Upper lobe of right lung (tissue), 1 donor: ENCODE measurements around the gene KLHL1. TPM values are rescaled to one million over a fixed set of nuclear protein-coding genes. Genes with fewer than 3 reads are reported as not detected.

Source experiments
- ATAC-seq: fragments of 200-7000 bp; cut with Tn5 transposase; one replicate; pipeline ENCODE4 v1.9.1; 2020; ENCODE audit warnings: mild to moderate bottlenecking, moderate library complexity
- DNase-seq: peaks from one replicate; pipeline ENCODE4 v3.0.0-alpha.2; 2020
- H3K27ac ChIP-seq: fragments of 200-600 bp; one replicate; pipeline ENCODE4 v1.8.0; 2022
- H3K27me3 ChIP-seq: fragments of 200-600 bp; one replicate; pipeline ENCODE4 v1.8.0; 2022; ENCODE audit warnings: mild to moderate bottlenecking
- H3K36me3 ChIP-seq: fragments of 200-600 bp; one replicate; pipeline ENCODE4 v1.8.0; 2022
- H3K4me1 ChIP-seq: fragments of 200-600 bp; one replicate; pipeline ENCODE4 v1.8.0; 2022
- H3K4me3 ChIP-seq: fragments of 200-600 bp; one replicate; pipeline ENCODE4 v1.8.0; 2022; ENCODE audit warnings: mild to moderate bottlenecking
- H3K9me3 ChIP-seq: fragments of 200-600 bp; one replicate; pipeline ENCODE4 v1.8.0; 2022
- CTCF ChIP-seq: fragments of 200-600 bp; IDR thresholded peaks from one replicate; pipeline ENCODE4 v1.8.0; 2022; ENCODE audit warnings: antibody characterized with exemption
- intact Hi-C: fragments of 100-400 bp; cut with DNase I; formaldehyde crosslinking; loops from one replicate; pipeline ENCODE4 v1.11.0; 2022
- total RNA-seq: library from RNA; stranded (reverse); fragmentation: NEBNext Ultra II Directional; extraction: Animal tissue kit (Norgen Biotek cat#: 25700); gene quantifications from one replicate; pipeline ENCODE4 v1.2.1, GENCODE V29; 2021
- donor health status: DM: no; HTN: yes; CAD: no; lungs with severe emphysema.

The KLHL1 gene
- total RNA-seq, 1 donor from 2014 or later, result not detected

- TF ChIP-seq CTCF, result no peak
- DNase-seq, result no peak
- Histone ChIP-seq H3K4me1 (no peaks in the 10 kb centered on the region), H3K27me3 (no peaks in the 10 kb centered on the region), H3K36me3 (no peaks in the 10 kb centered on the region), H3K9me3 (no peaks in the 10 kb centered on the region), H3K4me3 (no peak overlapping the region), H3K27ac (no peak overlapping the region)
- intact Hi-C loops, result no loop called here
- ATAC-seq, result no peak
Observed at GRCh38 chr13:69872321-69873047, 235.8 kb downstream of the KLHL1 start.

- no peak for TF ChIP-seq CTCF
- ATAC-seq (no peak), DNase-seq (no peak)
- no peaks in the 10 kb centered on the region for H3K36me3 ChIP-seq
- no peak overlapping the region for H3K4me3 ChIP-seq
- H3K9me3 ChIP-seq, result no peaks in the 10 kb centered on the region
- no peaks in the 10 kb centered on the region for H3K4me1 ChIP-seq
- H3K27me3 ChIP-seq, result no peaks in the 10 kb centered on the region
- intact Hi-C loops, result no loop called here
- no peak overlapping the region for H3K27ac ChIP-seq
Observed at GRCh38 chr13:69866555-69866954, 241.7 kb downstream of the KLHL1 start.

GRCh38 chr13:69857183-69857821, 250.9 kb downstream of the KLHL1 start:
- Histone ChIP-seq H3K4me1 (no peaks in the 10 kb centered on the region), H3K27ac (no peak overlapping the region), H3K27me3 (no peaks in the 10 kb centered on the region), H3K9me3 (no peaks in the 10 kb centered on the region), H3K4me3 (no peak overlapping the region), H3K36me3 (no peaks in the 10 kb centered on the region)
- intact Hi-C loops, result no loop called here
- ATAC-seq (peak; percentile 50), DNase-seq (no peak)
- TF ChIP-seq CTCF, result peak; percentile 72

GRCh38 chr13:69856331-69856730, 251.9 kb downstream of the KLHL1 start:
- H3K9me3 ChIP-seq, result no peaks in the 10 kb centered on the region
- no peak overlapping the region for H3K4me3 ChIP-seq
- no peak for DNase-seq
- ATAC-seq, result no peak
- intact Hi-C loops, result no loop called here
- no peaks in the 10 kb centered on the region for H3K36me3 ChIP-seq
- H3K4me1 ChIP-seq, result no peaks in the 10 kb centered on the region
- TF ChIP-seq CTCF, result no peak
- H3K27me3 ChIP-seq, result no peaks in the 10 kb centered on the region
- H3K27ac ChIP-seq, result no peak overlapping the region

- no peak for DNase-seq
- no peak overlapping the region for H3K4me3 ChIP-seq
- ATAC-seq, result no peak
- H3K27me3 ChIP-seq, result no peaks in the 10 kb centered on the region
- H3K27ac ChIP-seq, result no peak overlapping the region
- intact Hi-C loops, result no loop called here
- no peak for TF ChIP-seq CTCF
- H3K36me3 ChIP-seq, result no peaks in the 10 kb centered on the region
- no peaks in the 10 kb centered on the region for H3K9me3 ChIP-seq
- H3K4me1 ChIP-seq, result no peaks in the 10 kb centered on the region
Observed at GRCh38 chr13:69828527-69828926, 279.7 kb downstream of the KLHL1 start.
